OCI-LY3 (cell line): ENCODE measurements around the gene SRXN1.

ENCODE experiments used
- EZH2phosphoT487 ChIP-seq: fragments of 200-600 bp; shearing (Covaris generic); IDR thresholded peaks from 2 replicates; pipeline ENCODE4 v1.6.1; 2018; ENCODE audit warnings: antibody characterized with exemption, mixed run types, low read depth
- TF ChIP-seq, protein P1 (sequence below): fragments of 200-600, 300-600 bp; sonication (generic); IDR thresholded peaks from 2 replicates; pipeline ENCODE4 v1.5.1; 2014; ENCODE audit warnings: antibody characterized with exemption, low read length, low read depth

DNA sequence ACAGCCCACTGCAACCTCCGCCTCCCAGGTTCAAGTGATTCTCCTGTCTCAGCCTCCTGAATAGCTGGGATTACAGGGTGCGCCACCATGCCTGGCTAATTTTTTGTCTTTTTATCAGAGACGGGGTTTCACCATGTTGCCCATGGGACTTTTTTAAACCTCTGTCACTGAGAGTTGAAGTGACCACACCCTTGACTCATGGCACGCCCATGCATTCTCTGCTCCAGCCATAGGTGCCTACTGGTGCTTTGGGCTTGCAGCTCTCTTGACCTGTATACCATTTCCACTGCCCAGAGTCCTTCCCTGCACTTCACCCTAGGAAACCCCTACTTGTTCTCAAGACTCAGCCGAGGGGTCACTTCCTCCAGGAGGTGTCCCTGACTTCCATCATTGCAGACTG, 25.0 kb upstream of the SRXN1 start:
- TF ChIP-seq, protein P1, sequence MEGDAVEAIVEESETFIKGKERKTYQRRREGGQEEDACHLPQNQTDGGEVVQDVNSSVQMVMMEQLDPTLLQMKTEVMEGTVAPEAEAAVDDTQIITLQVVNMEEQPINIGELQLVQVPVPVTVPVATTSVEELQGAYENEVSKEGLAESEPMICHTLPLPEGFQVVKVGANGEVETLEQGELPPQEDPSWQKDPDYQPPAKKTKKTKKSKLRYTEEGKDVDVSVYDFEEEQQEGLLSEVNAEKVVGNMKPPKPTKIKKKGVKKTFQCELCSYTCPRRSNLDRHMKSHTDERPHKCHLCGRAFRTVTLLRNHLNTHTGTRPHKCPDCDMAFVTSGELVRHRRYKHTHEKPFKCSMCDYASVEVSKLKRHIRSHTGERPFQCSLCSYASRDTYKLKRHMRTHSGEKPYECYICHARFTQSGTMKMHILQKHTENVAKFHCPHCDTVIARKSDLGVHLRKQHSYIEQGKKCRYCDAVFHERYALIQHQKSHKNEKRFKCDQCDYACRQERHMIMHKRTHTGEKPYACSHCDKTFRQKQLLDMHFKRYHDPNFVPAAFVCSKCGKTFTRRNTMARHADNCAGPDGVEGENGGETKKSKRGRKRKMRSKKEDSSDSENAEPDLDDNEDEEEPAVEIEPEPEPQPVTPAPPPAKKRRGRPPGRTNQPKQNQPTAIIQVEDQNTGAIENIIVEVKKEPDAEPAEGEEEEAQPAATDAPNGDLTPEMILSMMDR, result no peak
- no peak for TF ChIP-seq EZH2phosphoT487
